Fibroblast of pulmonary artery (primary cell): ENCODE measurements around the gene NUDT11.

Experiments used
- DNase-seq: peaks from one replicate; pipeline ENCODE4 v3.0.0-alpha.2; 2010; ENCODE audit warnings: low read depth
- H3K4me3 ChIP-seq: replicated peaks from 2 replicates; pipeline ENCODE4 v1.5.1; 2011; ENCODE audit warnings: low read depth, mild to moderate bottlenecking, control low read depth, low read length, moderate library complexity
- CTCF ChIP-seq: IDR thresholded peaks from 2 replicates; pipeline ENCODE4 v1.5.1; 2011; ENCODE audit warnings: mild to moderate bottlenecking, control low read depth, low read length, inconsistent platforms; ENCODE audit errors: missing control alignments

Gene NUDT11

GRCh38 chrX:51440365-51440764, 56.0 kb downstream of the NUDT11 start:
- no peak for DNase-seq
- no peak for TF ChIP-seq CTCF

More at GRCh38 chrX:51440365-51440764, 56.0 kb downstream of the NUDT11 start:
- no peak overlapping the region for H3K4me3 ChIP-seq
